ENCODE results near the gene CLDN14. TPM values are rescaled to one million over a fixed set of nuclear protein-coding genes. Genes with fewer than 3 reads are reported as not detected.

The CLDN14 gene
- total RNA-seq, 1 experiment from 2014 or later: not detected

DNA sequence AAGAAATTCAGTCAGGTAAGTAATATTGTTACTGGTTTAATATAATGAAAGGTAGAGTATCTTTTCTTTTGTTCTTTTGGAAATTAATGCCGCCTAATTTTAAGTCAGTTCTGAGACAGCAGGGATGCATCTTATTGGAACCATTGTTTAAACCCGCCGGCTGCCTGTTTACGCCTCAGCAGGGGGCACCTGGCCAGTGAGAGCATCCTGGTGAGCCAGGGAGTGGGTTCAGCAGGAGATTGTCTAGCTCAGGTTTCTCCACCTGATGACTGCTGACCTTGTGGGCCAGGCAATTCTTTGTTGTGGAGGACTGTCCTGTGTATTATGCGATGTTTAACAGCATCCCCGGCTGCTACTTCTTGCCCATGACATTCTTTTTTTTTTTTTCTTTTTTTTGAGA, 64.5 kb downstream of the CLDN14 start:
- ChIA-PET POLR2A (no interaction called here), CTCF (interaction anchor here (0.6 kb wide), 1 partner anchor 677 kb away, joined by 4 read pairs; no protein-coding TSS in a partner anchor)
- H3K9me3 Mint-ChIP-seq (ENCODE audit: unreplicated experiment): no peaks in the 10 kb centered on the region
- H3K4me1 Mint-ChIP-seq (ENCODE audit: insufficient read depth, unreplicated experiment): no peaks in the 10 kb centered on the region
- no peak for TF ChIP-seq CTCF (IDR thresholded peaks at IDR 0.05; ENCODE audit: unreplicated experiment)
- H3K27ac Mint-ChIP-seq (ENCODE audit: low read depth, unreplicated experiment): no peak overlapping the region
- H3K36me3 Mint-ChIP-seq (ENCODE audit: insufficient read depth, unreplicated experiment): peaks cover 24% of the 10 kb centered on the region
- H3K4me3 Mint-ChIP-seq (ENCODE audit: unreplicated experiment): no peak overlapping the region
- no TSS peak for BruUV-seq (replicated peaks)
- DNase-seq (ENCODE audit: unreplicated experiment): no peak
- no peaks in the 10 kb centered on the region for H3K27me3 Mint-ChIP-seq (ENCODE audit: insufficient read depth, unreplicated experiment)
- intact Hi-C loops (cut with micrococcal nuclease): no loop called here

- Mint-ChIP-seq H3K4me3 (ENCODE audit: unreplicated experiment) (no peak overlapping the region), H3K27ac (ENCODE audit: low read depth, unreplicated experiment) (no peak overlapping the region), H3K36me3 (ENCODE audit: insufficient read depth, unreplicated experiment) (peaks cover 28% of the 10 kb centered on the region), H3K9me3 (ENCODE audit: unreplicated experiment) (no peaks in the 10 kb centered on the region), H3K27me3 (ENCODE audit: insufficient read depth, unreplicated experiment) (no peaks in the 10 kb centered on the region), H3K4me1 (ENCODE audit: insufficient read depth, unreplicated experiment) (peaks cover 3% of the 10 kb centered on the region)
- ChIA-PET POLR2A (no interaction called here), CTCF (no interaction called here)
- no peak for TF ChIP-seq CTCF (IDR thresholded peaks at IDR 0.05; ENCODE audit: unreplicated experiment)
- DNase-seq (ENCODE audit: unreplicated experiment): no peak
- intact Hi-C loops (cut with micrococcal nuclease): no loop called here
- no TSS peak for BruUV-seq (replicated peaks)
Measured at GRCh38 chr21:36412916-36413315, 67.0 kb downstream of the CLDN14 start.

- ChIA-PET POLR2A (interaction anchor here (0.8 kb wide), 1 partner anchor 437 kb away, joined by 3 read pairs; no protein-coding TSS in a partner anchor), CTCF (interaction anchor here (0.9 to 1.3 kb wide), 2 partner anchors 9 to 506 kb away, joined by 3 to 5 read pairs; no protein-coding TSS in a partner anchor)
- no TSS peak for BruUV-seq (replicated peaks)
- DNase-seq (ENCODE audit: unreplicated experiment): no peak
- intact Hi-C loops (cut with micrococcal nuclease): no loop called here
- no peak overlapping the region for H3K4me3 Mint-ChIP-seq (ENCODE audit: unreplicated experiment)
- no peak for TF ChIP-seq CTCF (IDR thresholded peaks at IDR 0.05; ENCODE audit: unreplicated experiment)
- peaks cover 23% of the 10 kb centered on the region for H3K36me3 Mint-ChIP-seq (ENCODE audit: insufficient read depth, unreplicated experiment)
- H3K27ac Mint-ChIP-seq (ENCODE audit: low read depth, unreplicated experiment): no peak overlapping the region
- H3K9me3 Mint-ChIP-seq (ENCODE audit: unreplicated experiment): no peaks in the 10 kb centered on the region
- H3K27me3 Mint-ChIP-seq (ENCODE audit: insufficient read depth, unreplicated experiment): no peaks in the 10 kb centered on the region
- H3K4me1 Mint-ChIP-seq (ENCODE audit: insufficient read depth, unreplicated experiment): peaks cover 10% of the 10 kb centered on the region
Measured at GRCh38 chr21:36411301-36411700, 68.6 kb downstream of the CLDN14 start.

Other genes starting within 250 kb of the CLDN14 start
- gene MORC3, start 159.9 kb downstream of the CLDN14 start, total RNA-seq (2022): 31.1 and 32.3 TPM in 2 replicates
- 6.4 and 7.7 TPM in 2 replicates for gene CHAF1B, start 94.7 kb downstream of the CLDN14 start, total RNA-seq (2022)
- 11.2 and 14.4 TPM in 2 replicates for gene SIM2, start 219.0 kb upstream of the CLDN14 start, total RNA-seq (2022)